WTC11 (cell line): Measurements from ENCODE around the gene KXD1. TPM values are rescaled to one million over a fixed set of nuclear protein-coding genes. Genes with fewer than 3 reads are reported as not detected.

ENCODE experiments used
- total RNA-seq: library from RNA; stranded (reverse); gene quantifications from 3 replicates; pipeline ENCODE4 v1.2.3, GENCODE V29; 2021
- TF ChIP-seq, protein P1 (sequence below): sonication (generic); formaldehyde crosslinking; IDR thresholded peaks from 2 replicates; pipeline ENCODE4 v1.8.0; 2022; ENCODE audit warnings: mild to moderate bottlenecking, missing genetic modification reagents
- TF ChIP-seq, protein P2 (sequence below): sonication (generic); formaldehyde crosslinking; IDR thresholded peaks from 2 replicates; pipeline ENCODE4 v1.8.0; 2022; ENCODE audit warnings: mild to moderate bottlenecking, missing genetic modification reagents

KXD1 gene
- total RNA-seq, 1 experiment from 2014 or later = 136 TPM

DNA sequence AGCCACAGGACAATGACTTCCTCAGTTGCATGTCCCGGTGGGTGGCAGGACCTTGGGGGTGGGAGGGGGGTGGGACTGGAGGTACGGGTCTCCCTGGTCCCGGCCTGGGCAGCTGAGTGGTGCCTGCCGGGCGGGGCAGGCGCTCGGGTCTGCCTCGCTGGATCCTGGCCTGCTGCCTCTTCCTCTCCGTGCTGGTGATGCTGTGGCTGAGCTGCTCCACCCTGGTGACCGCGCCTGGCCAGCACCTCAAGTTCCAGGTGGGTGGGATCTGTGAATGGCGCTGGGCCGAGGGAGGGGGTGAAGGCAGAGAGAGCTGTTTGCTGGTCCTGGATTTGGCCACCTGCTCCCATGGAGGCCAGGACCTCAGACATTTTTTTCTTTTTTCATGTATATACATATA lies 60.6 kb downstream of the KXD1 start (continued):
- TF ChIP-seq, protein P1, sequence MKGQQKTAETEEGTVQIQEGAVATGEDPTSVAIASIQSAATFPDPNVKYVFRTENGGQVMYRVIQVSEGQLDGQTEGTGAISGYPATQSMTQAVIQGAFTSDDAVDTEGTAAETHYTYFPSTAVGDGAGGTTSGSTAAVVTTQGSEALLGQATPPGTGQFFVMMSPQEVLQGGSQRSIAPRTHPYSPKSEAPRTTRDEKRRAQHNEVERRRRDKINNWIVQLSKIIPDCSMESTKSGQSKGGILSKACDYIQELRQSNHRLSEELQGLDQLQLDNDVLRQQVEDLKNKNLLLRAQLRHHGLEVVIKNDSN (CRISPR knock-in tag) = no peak
- TF ChIP-seq, protein P2, sequence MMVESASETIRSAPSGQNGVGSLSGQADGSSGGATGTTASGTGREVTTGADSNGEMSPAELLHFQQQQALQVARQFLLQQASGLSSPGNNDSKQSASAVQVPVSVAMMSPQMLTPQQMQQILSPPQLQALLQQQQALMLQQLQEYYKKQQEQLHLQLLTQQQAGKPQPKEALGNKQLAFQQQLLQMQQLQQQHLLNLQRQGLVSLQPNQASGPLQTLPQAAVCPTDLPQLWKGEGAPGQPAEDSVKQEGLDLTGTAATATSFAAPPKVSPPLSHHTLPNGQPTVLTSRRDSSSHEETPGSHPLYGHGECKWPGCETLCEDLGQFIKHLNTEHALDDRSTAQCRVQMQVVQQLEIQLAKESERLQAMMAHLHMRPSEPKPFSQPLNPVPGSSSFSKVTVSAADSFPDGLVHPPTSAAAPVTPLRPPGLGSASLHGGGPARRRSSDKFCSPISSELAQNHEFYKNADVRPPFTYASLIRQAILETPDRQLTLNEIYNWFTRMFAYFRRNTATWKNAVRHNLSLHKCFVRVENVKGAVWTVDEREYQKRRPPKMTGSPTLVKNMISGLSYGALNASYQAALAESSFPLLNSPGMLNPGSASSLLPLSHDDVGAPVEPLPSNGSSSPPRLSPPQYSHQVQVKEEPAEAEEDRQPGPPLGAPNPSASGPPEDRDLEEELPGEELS (CRISPR knock-in tag) = no peak

Other genes starting within 250 kb of the KXD1 start
- gene LSM4, start 234.8 kb upstream of the KXD1 start, total RNA-seq = 373 to 434 TPM (median 409 TPM) in 3 replicates
- gene PGPEP1, start 217.3 kb upstream of the KXD1 start, total RNA-seq = 39.2 to 68.1 TPM (median 40.8 TPM) in 3 replicates
- gene GDF15, start 171.7 kb upstream of the KXD1 start, total RNA-seq = 18.3 to 27.3 TPM (median 19.1 TPM) in 3 replicates
- 0.07 to 0.31 TPM (median 0.18 TPM) in 3 replicates for gene LRRC25, start 160.2 kb upstream of the KXD1 start, total RNA-seq
- 44.5 to 51.2 TPM (median 47.4 TPM) in 3 replicates for gene SSBP4, start 138.5 kb upstream of the KXD1 start, total RNA-seq
- gene ISYNA1, start 119.7 kb upstream of the KXD1 start, total RNA-seq = 236 to 310 TPM (median 307 TPM) in 3 replicates
- 11.6 to 17.3 TPM (median 13.1 TPM) in 3 replicates for gene ELL, start 35.8 kb upstream of the KXD1 start, total RNA-seq
- 345 to 423 TPM (median 410 TPM) in 3 replicates for gene FKBP8, start 14.3 kb upstream of the KXD1 start, total RNA-seq
- 1,300 to 1,361 TPM (median 1,328 TPM) in 3 replicates for gene UBA52, start 14.0 kb downstream of the KXD1 start, total RNA-seq
- gene REX1BD, start 30.9 kb downstream of the KXD1 start, total RNA-seq = 90.2 to 107 TPM (median 99.0 TPM) in 3 replicates
- 36.4 to 55.8 TPM (median 51.4 TPM) in 3 replicates for gene CRLF1, start 48.9 kb downstream of the KXD1 start, total RNA-seq
- 14.8 to 30.0 TPM (median 27.3 TPM) in 3 replicates for gene TMEM59L, start 55.0 kb downstream of the KXD1 start, total RNA-seq
- gene KLHL26, start 79.2 kb downstream of the KXD1 start, total RNA-seq = 13.1 to 14.2 TPM (median 14.2 TPM) in 3 replicates
- gene CRTC1, start 125.8 kb downstream of the KXD1 start, total RNA-seq = 12.3 to 17.0 TPM (median 16.3 TPM) in 3 replicates
- gene COMP, start 233.4 kb downstream of the KXD1 start, total RNA-seq = 0.13 to 0.18 TPM (median 0.16 TPM) in 3 replicates